H1 (cell line): ENCODE measurements around the gene SH2D4B. TPM values are rescaled to one million over a fixed set of nuclear protein-coding genes. Genes with fewer than 3 reads are reported as not detected.

Source experiments
- GTF2F1 ChIP-seq: IDR thresholded peaks from 2 replicates; pipeline ENCODE4 v1.6.1; 2012; ENCODE audit warnings: low read depth, low read length, improper control_type of control experiment, borderline replicate concordance
- POLR2A ChIP-seq, 2 experiments: IDR thresholded peaks; 1 replicate in 1 of 2; 2 replicates in 1 of 2; pipeline ENCODE4 v1.6.1; 2011; ENCODE audit warnings: low read depth in 2 of 2, low read length in 2 of 2, mild to moderate bottlenecking in 2 of 2; ENCODE audit errors: control extremely low read depth in 1 of 2
- RXRA ChIP-seq: IDR thresholded peaks from 2 replicates; pipeline ENCODE4 v1.6.1; 2011; ENCODE audit warnings: low read depth, mild to moderate bottlenecking, low read length, moderate library complexity; ENCODE audit not compliant: insufficient read depth
- SIX5 ChIP-seq: IDR thresholded peaks from 2 replicates; pipeline ENCODE4 v1.6.1; 2011; ENCODE audit warnings: mild to moderate bottlenecking, low read depth, low read length
- polyA plus RNA-seq, 7 experiments: library from polyadenylated mRNA; depleted of rRNA in 3 of 7; stranded (reverse) in 5 of 7; unstranded in 2 of 7; fragments of >200 nt in 5 of 7; fragments of 200-250 nt in 2 of 7; gene quantifications; 1 replicate in 5 of 7; 2 replicates in 1 of 7; 4 replicates in 1 of 7; pipeline versions ENCODE4 v1.2.1 to v1.2.3, GENCODE V29; 2011 to 2013; ENCODE audit warnings: missing spikeins in 2 of 7, mixed read lengths in 2 of 7
- total RNA-seq: library from RNA; stranded (reverse); fragmentation: NEBNext Ultra II Directional; extraction: Animal tissue kit (Norgen Biotek cat#: 25700); gene quantifications from 2 replicates; pipeline ENCODE4 v1.2.1, GENCODE V29; 2021

SH2D4B gene
- total and polyA plus RNA-seq, 2 of the 8 experiments (the other 6 are each of a cell fraction or from before 2014, with no cell fraction given), result 0.06 to 0.13 TPM

DNA sequence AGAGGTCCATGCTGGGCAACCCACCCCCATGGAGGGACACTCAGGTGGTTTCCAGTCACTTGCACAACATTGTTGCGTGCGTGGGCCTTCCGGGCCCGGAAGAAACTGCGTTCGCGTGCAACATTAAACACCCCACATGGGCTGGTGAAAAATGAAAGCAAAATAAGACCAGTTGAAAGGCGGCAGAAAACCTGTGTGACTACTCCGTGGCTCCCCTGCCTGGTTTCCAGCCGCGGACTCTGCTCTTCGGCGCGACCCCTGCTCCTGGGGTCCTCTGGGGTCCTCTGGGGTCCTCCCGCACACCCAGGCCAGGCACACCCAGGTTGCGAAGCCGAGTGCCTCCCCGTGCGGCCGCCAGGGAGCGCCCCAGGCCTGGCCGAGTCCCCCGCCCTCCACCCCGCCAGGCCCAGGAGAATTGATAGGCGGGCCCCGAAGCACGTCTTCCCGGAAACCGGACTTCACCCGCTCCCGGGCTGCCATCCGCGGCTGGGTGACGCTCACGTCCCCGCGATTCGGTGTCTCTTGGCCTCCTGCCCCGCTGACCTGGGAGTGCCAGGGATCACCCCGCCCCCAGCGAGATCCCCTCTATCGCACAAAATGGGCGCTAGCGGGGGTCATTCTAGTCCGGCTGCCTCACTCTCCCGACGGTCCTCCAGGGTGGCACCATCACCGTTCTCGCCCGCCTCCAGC lies 1.9 kb upstream of the SH2D4B start (continued):
- TF ChIP-seq GTF2F1, result no peak
- no peak for TF ChIP-seq POLR2A (IDR thresholded peaks at IDR 0.05; ENCODE audit: control extremely low read depth in 1 of 2, low read depth in 2 of 2, low read length in 2 of 2)
- TF ChIP-seq SIX5, result no peak
- no peak for TF ChIP-seq RXRA
